ENCODE measurements around the gene GPC1.

GPC1 gene

DNA sequence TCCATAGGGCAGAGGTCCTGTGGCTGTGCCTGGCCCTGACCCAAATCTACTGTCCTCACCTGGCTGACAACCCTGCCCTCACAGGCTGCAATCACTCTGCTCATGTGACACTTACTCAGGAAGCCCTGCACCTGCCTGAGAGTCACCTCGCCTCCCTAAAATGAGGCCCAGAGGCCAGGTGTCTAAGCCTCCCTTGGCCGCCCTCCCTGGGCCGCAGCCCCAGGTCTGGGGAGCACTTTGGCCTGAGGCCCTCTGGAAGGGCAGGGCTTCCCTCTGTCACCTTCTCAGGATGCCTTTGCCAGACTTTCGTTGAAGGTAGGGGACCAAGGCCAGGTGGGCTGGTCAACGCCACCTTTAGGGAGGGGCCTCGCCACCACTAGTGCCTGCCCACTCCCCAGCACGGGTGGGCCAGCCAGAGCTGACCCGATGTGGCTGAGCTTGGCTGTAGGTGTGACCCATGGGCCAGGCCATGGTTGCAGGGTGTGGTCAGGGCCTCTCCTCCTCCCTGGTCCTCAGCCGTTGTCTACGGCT is 6.1 kb upstream of the GPC1 start (continued):
- TF ChIP-seq, protein P1, sequence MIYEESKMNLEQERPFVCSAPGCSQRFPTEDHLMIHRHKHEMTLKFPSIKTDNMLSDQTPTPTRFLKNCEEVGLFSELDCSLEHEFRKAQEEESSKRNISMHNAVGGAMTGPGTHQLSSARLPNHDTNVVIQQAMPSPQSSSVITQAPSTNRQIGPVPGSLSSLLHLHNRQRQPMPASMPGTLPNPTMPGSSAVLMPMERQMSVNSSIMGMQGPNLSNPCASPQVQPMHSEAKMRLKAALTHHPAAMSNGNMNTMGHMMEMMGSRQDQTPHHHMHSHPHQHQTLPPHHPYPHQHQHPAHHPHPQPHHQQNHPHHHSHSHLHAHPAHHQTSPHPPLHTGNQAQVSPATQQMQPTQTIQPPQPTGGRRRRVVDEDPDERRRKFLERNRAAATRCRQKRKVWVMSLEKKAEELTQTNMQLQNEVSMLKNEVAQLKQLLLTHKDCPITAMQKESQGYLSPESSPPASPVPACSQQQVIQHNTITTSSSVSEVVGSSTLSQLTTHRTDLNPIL (CRISPR knock-in tag; IDR thresholded peaks at IDR 0.05; ENCODE audit: low read depth): no peak
- TF ChIP-seq ZC3H10 (CRISPR knock-in tag; IDR thresholded peaks at IDR 0.05): no peak
- TF ChIP-seq, protein P2, sequence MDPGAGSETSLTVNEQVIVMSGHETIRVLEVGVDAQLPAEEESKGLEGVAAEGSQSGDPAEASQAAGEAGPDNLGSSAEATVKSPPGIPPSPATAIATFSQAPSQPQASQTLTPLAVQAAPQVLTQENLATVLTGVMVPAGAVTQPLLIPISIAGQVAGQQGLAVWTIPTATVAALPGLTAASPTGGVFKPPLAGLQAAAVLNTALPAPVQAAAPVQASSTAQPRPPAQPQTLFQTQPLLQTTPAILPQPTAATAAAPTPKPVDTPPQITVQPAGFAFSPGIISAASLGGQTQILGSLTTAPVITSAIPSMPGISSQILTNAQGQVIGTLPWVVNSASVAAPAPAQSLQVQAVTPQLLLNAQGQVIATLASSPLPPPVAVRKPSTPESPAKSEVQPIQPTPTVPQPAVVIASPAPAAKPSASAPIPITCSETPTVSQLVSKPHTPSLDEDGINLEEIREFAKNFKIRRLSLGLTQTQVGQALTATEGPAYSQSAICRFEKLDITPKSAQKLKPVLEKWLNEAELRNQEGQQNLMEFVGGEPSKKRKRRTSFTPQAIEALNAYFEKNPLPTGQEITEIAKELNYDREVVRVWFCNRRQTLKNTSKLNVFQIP (CRISPR knock-in tag; IDR thresholded peaks at IDR 0.05; ENCODE audit: borderline replicate concordance, low read depth): no peak
- TF ChIP-seq PPARA (CRISPR knock-in tag; IDR thresholded peaks at IDR 0.05; ENCODE audit: borderline replicate concordance): no peak
- TF ChIP-seq BACH2 (CRISPR knock-in tag; IDR thresholded peaks at IDR 0.05; ENCODE audit: borderline replicate concordance): no peak
- no peak for TF ChIP-seq ZNF8 (CRISPR knock-in tag; IDR thresholded peaks at IDR 0.05)
- no peak for TF ChIP-seq GLIS3 (CRISPR knock-in tag; IDR thresholded peaks at IDR 0.05)

GRCh38 chr2:240429872-240430491 is 5.5 kb upstream of the GPC1 start:
- ATAC-seq: no peak
- TF ChIP-seq ZC3H10 (CRISPR knock-in tag; IDR thresholded peaks at IDR 0.05) (no peak), PPARA (CRISPR knock-in tag; IDR thresholded peaks at IDR 0.05; ENCODE audit: borderline replicate concordance) (no peak), ZFP30 (CRISPR knock-in tag; IDR thresholded peaks at IDR 0.05) (no peak), ESRRG (CRISPR knock-in tag; IDR thresholded peaks at IDR 0.05) (no peak), ISL1 (CRISPR knock-in tag; IDR thresholded peaks at IDR 0.05) (no peak), ZNF565 (CRISPR knock-in tag; conservative IDR thresholded peaks at IDR 0.05; ENCODE audit: low read depth) (no peak), CSRNP3 (CRISPR knock-in tag; IDR thresholded peaks at IDR 0.05) (no peak), GLIS3 (CRISPR knock-in tag; IDR thresholded peaks at IDR 0.05) (no peak)
- TF ChIP-seq, protein P1 (CRISPR knock-in tag; IDR thresholded peaks at IDR 0.05; ENCODE audit: low read depth): no peak

DNA sequence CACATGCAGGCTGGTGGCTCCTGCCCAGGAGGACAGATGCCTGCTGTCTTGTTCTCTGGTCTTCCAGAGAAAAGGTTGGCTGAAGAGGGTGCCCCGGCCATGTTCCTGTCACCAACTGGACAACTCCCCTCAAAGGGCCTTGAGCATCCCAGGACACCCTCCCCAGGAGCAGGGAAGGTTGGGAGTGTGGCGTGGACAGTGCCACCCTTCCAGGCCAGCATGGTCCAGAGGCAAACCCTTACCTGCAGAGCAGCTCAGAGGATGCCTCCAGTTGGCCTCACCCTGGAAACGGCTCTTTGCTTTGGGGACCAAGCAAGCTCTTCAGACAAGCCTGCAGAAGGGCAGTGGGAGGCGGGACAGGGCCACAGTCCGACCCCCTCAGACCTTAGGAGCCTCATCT is 4.9 kb upstream of the GPC1 start:
- no peak for ATAC-seq
- TF ChIP-seq CSDC2 (CRISPR knock-in tag; IDR thresholded peaks at IDR 0.05) (no peak), TCF4 (CRISPR knock-in tag; IDR thresholded peaks at IDR 0.05; ENCODE audit: borderline replicate concordance) (no peak), ZNF565 (CRISPR knock-in tag; conservative IDR thresholded peaks at IDR 0.05; ENCODE audit: low read depth) (no peak)

DNA sequence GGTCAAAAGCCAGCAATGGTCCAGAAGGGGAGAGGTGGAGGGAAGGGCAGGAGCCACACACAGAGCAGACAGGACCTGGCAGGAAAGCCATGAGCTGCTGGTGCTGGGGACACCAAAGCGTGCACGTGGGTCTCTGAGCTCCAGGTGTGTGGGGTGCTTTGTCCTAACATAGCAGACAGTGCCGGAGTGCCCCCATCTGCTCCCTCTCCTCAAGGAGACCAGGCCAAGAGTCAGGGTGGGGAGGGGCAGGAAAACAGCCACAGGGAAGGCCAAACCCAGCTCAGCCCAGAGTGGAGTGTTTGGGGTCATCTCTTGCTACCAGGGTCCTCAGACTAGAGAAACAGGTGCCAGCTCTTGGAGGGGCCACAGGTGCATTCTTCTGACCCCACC is 4.2 kb upstream of the GPC1 start:
- TF ChIP-seq RARB (CRISPR knock-in tag; IDR thresholded peaks at IDR 0.05) (no peak), ARNTL (CRISPR knock-in tag; IDR thresholded peaks at IDR 0.05; ENCODE audit: borderline replicate concordance, low read depth) (no peak), PPARA (CRISPR knock-in tag; IDR thresholded peaks at IDR 0.05; ENCODE audit: borderline replicate concordance) (no peak), CSRNP3 (CRISPR knock-in tag; IDR thresholded peaks at IDR 0.05) (no peak), ZNF565 (CRISPR knock-in tag; conservative IDR thresholded peaks at IDR 0.05; ENCODE audit: low read depth) (no peak), PATZ1 (CRISPR knock-in tag; IDR thresholded peaks at IDR 0.05; ENCODE audit: borderline replicate concordance) (no peak), SNAI2 (CRISPR knock-in tag; IDR thresholded peaks at IDR 0.05) (no peak), GLIS3 (CRISPR knock-in tag; IDR thresholded peaks at IDR 0.05) (no peak), OSR1 (CRISPR knock-in tag; IDR thresholded peaks at IDR 0.05) (no peak), ESRRG (CRISPR knock-in tag; IDR thresholded peaks at IDR 0.05) (no peak)
- no peak for ATAC-seq
